ENCODE measurements around the gene ATXN1.

The ATXN1 gene

GRCh38 chr6:16360365-16360764 is 400.9 kb downstream of the ATXN1 start:
- in situ Hi-C loops (cut with MboI; ENCODE audit: low sequenced_read_pairs) = no loop called here

- in situ Hi-C loops (cut with MboI; ENCODE audit: low sequenced_read_pairs) = no loop called here
These were observed 401.7 kb downstream of the ATXN1 start for GRCh38 chr6:16359563-16359962.

- in situ Hi-C loops (cut with MboI; ENCODE audit: low sequenced_read_pairs) = no loop called here
These were observed 402.6 kb downstream of the ATXN1 start for GRCh38 chr6:16358531-16359138.

- in situ Hi-C loops (cut with MboI; ENCODE audit: low sequenced_read_pairs) = no loop called here
These were observed 405.4 kb downstream of the ATXN1 start for GRCh38 chr6:16355699-16356446.

- in situ Hi-C loops (cut with MboI; ENCODE audit: low sequenced_read_pairs) = no loop called here
These were observed 406.0 kb downstream of the ATXN1 start for GRCh38 chr6:16355238-16355637.

GRCh38 chr6:16354692-16355091 is 406.6 kb downstream of the ATXN1 start:
- in situ Hi-C loops (cut with MboI; ENCODE audit: low sequenced_read_pairs) = no loop called here

- in situ Hi-C loops (cut with MboI; ENCODE audit: low sequenced_read_pairs) = no loop called here
These were observed 408.3 kb downstream of the ATXN1 start for GRCh38 chr6:16352821-16353438.

- in situ Hi-C loops (cut with MboI; ENCODE audit: low sequenced_read_pairs) = no loop called here
These were observed 409.0 kb downstream of the ATXN1 start for GRCh38 chr6:16352258-16352635.

GRCh38 chr6:16349544-16349943 is 411.7 kb downstream of the ATXN1 start:
- in situ Hi-C loops (cut with MboI; ENCODE audit: low sequenced_read_pairs) = loop anchor here (25.0 kb wide), 1 partner anchor 413 kb away; the partner anchor contains the start of gene ATXN1

GRCh38 chr6:16346831-16347230 is 414.4 kb downstream of the ATXN1 start:
- in situ Hi-C loops (cut with MboI; ENCODE audit: low sequenced_read_pairs) = loop anchor here (25.0 kb wide), 1 partner anchor 415 kb away; the partner anchor contains the start of gene ATXN1

- in situ Hi-C loops (cut with MboI; ENCODE audit: low sequenced_read_pairs) = loop anchor here (25.0 kb wide), 1 partner anchor 417 kb away; the partner anchor contains the start of gene ATXN1
These were observed 415.6 kb downstream of the ATXN1 start for GRCh38 chr6:16345449-16346330.

GRCh38 chr6:16344756-16345155 is 416.5 kb downstream of the ATXN1 start:
- in situ Hi-C loops (cut with MboI; ENCODE audit: low sequenced_read_pairs) = loop anchor here (25.0 kb wide), 1 partner anchor 418 kb away; the partner anchor contains the start of gene ATXN1

GRCh38 chr6:16343593-16343992 is 417.7 kb downstream of the ATXN1 start:
- in situ Hi-C loops (cut with MboI; ENCODE audit: low sequenced_read_pairs) = loop anchor here (25.0 kb wide), 1 partner anchor 419 kb away; the partner anchor contains the start of gene ATXN1

- in situ Hi-C loops (cut with MboI; ENCODE audit: low sequenced_read_pairs) = loop anchor here (10.0 to 25.0 kb wide), 2 partner anchors 66 to 423 kb away; partner anchors contain the start of gene ATXN1
These were observed 422.0 kb downstream of the ATXN1 start for GRCh38 chr6:16339265-16339587.

- in situ Hi-C loops (cut with MboI; ENCODE audit: low sequenced_read_pairs) = loop anchor here (10.0 to 25.0 kb wide), 2 partner anchors 66 to 424 kb away; partner anchors contain the start of gene ATXN1
These were observed 422.5 kb downstream of the ATXN1 start for GRCh38 chr6:16338577-16339264.

GRCh38 chr6:16337295-16337975 is 423.8 kb downstream of the ATXN1 start:
- in situ Hi-C loops (cut with MboI; ENCODE audit: low sequenced_read_pairs) = loop anchor here (10.0 to 25.0 kb wide), 2 partner anchors 67 to 425 kb away; partner anchors contain the start of gene ATXN1

- in situ Hi-C loops (cut with MboI; ENCODE audit: low sequenced_read_pairs) = loop anchor here (10.0 to 25.0 kb wide), 2 partner anchors 68 to 425 kb away; partner anchors contain the start of gene ATXN1
These were observed 424.4 kb downstream of the ATXN1 start for GRCh38 chr6:16336911-16337294.

- in situ Hi-C loops (cut with MboI; ENCODE audit: low sequenced_read_pairs) = loop anchor here (10.0 to 25.0 kb wide), 2 partner anchors 69 to 426 kb away; partner anchors contain the start of gene ATXN1
These were observed 425.0 kb downstream of the ATXN1 start for GRCh38 chr6:16336056-16336818.

Data from HL-60/S4 treated with phorbol 12-myristate 13-acetate at 8.2 ng/mL for 4 days and 3 days (cell line).